Ishikawa (cell line): ENCODE results near the gene CIDEC.

Source experiments
- CEBPB ChIP-seq: IDR thresholded peaks from 2 replicates; pipeline ENCODE4 v1.6.1; 2012
- CREB1 ChIP-seq: IDR thresholded peaks from 2 replicates; pipeline ENCODE4 v1.6.1; 2012; ENCODE audit warnings: low read depth
- EGR1 ChIP-seq: IDR thresholded peaks from 2 replicates; pipeline ENCODE4 v1.6.1; 2012
- EP300 ChIP-seq: IDR thresholded peaks from 2 replicates; pipeline ENCODE4 v1.6.1; 2012; ENCODE audit warnings: borderline replicate concordance
- FOXM1 ChIP-seq: IDR thresholded peaks from 2 replicates; pipeline ENCODE4 v1.6.1; 2012; ENCODE audit warnings: low read depth, borderline replicate concordance
- MAX ChIP-seq: IDR thresholded peaks from 2 replicates; pipeline ENCODE4 v1.6.1; 2012
- NFIC ChIP-seq: IDR thresholded peaks from 2 replicates; pipeline ENCODE4 v1.6.1; 2012
- RAD21 ChIP-seq: IDR thresholded peaks from 2 replicates; pipeline ENCODE4 v1.6.1; 2012; ENCODE audit warnings: low read depth
- REST ChIP-seq: IDR thresholded peaks from 2 replicates; pipeline ENCODE4 v1.6.1; 2012; ENCODE audit warnings: low read depth, mild to moderate bottlenecking
- TAF1 ChIP-seq: IDR thresholded peaks from 2 replicates; pipeline ENCODE4 v1.6.1; 2012; ENCODE audit warnings: low read depth, mild to moderate bottlenecking
- TCF12 ChIP-seq: IDR thresholded peaks from 2 replicates; pipeline ENCODE4 v1.6.1; 2012; ENCODE audit warnings: low read depth
- TEAD4 ChIP-seq: IDR thresholded peaks from 2 replicates; pipeline ENCODE4 v1.6.1; 2012
- USF1 ChIP-seq: IDR thresholded peaks from 2 replicates; pipeline ENCODE4 v1.6.1; 2012
- YY1 ChIP-seq: IDR thresholded peaks from 2 replicates; pipeline ENCODE4 v1.6.1; 2012; ENCODE audit warnings: low read depth
- ZBTB7A ChIP-seq: IDR thresholded peaks from 2 replicates; pipeline ENCODE4 v1.6.1; 2012; ENCODE audit warnings: low read depth

The CIDEC gene

GRCh38 chr3:9890249-9891071, 10.4 kb upstream of the CIDEC start, which contains the start of gene JAGN1:
Gene JAGN1 (plus strand): TSS chr3:9890610. CDS start chr3:9890723, 113 bp downstream.
- TF ChIP-seq TEAD4 (no peak), EP300 (no peak), ZBTB7A (peak; percentile 70), YY1 (peak; percentile 51; the same call in 1 of the 2 replicates), MAX (peak; percentile 72), NFIC (0 out of 2 replicates have a peak, but pooled peaks have one; percentile 33), EGR1 (peak; percentile 94), USF1 (no peak), CEBPB (no peak), TCF12 (peak; percentile 52; the same call in 1 of the 2 replicates), FOXM1 (no peak), RAD21 (no peak), TAF1 (peak; percentile 90), CREB1 (no peak; the same call in 1 of the 2 replicates), REST (no peak)

- TF ChIP-seq TCF12 (no peak), MAX (no peak), FOXM1 (no peak), ZBTB7A (no peak), CEBPB (no peak), EGR1 (no peak), RAD21 (no peak), YY1 (no peak), CREB1 (no peak), EP300 (no peak), TAF1 (no peak), USF1 (no peak), NFIC (no peak), REST (no peak), TEAD4 (no peak)
These were observed 9.4 kb upstream of the CIDEC start for GRCh38 chr3:9889405-9889804.

- TF ChIP-seq ZBTB7A (no peak), MAX (no peak), FOXM1 (no peak), EP300 (no peak), CREB1 (no peak), YY1 (no peak), CEBPB (no peak), REST (no peak), TEAD4 (no peak), USF1 (no peak)
These were observed 8.5 kb upstream of the CIDEC start for GRCh38 chr3:9888540-9888939.
